Suprapubic skin (tissue), 3 donors: Measurements from ENCODE around the gene ARHGAP10.

Experiments
- POLR2AphosphoS5 ChIP-seq, 3 donors: sonication (generic); formaldehyde crosslinking; IDR thresholded peaks; one replicate each; pipeline ENCODE4 v1.6.1; 2017; ENCODE audit warnings: antibody characterized with exemption in 3 of 3
- TF ChIP-seq, protein P1 (sequence below), 2 donors: fragments of 200-600 bp in 1 of 2; fragments of 450-650 bp in 1 of 2; sonication (generic) in 1 of 2; IDR thresholded peaks; one replicate each; pipeline ENCODE4 v1.5.1; 2016 to 2019; ENCODE audit warnings: antibody characterized with exemption in 2 of 2, mild to moderate bottlenecking in 1 of 2, moderate library complexity in 1 of 2

- peak in 1 of 3 donors; percentile 16 for TF ChIP-seq POLR2AphosphoS5 (IDR thresholded peaks at IDR 0.05)
- TF ChIP-seq, protein P1, sequence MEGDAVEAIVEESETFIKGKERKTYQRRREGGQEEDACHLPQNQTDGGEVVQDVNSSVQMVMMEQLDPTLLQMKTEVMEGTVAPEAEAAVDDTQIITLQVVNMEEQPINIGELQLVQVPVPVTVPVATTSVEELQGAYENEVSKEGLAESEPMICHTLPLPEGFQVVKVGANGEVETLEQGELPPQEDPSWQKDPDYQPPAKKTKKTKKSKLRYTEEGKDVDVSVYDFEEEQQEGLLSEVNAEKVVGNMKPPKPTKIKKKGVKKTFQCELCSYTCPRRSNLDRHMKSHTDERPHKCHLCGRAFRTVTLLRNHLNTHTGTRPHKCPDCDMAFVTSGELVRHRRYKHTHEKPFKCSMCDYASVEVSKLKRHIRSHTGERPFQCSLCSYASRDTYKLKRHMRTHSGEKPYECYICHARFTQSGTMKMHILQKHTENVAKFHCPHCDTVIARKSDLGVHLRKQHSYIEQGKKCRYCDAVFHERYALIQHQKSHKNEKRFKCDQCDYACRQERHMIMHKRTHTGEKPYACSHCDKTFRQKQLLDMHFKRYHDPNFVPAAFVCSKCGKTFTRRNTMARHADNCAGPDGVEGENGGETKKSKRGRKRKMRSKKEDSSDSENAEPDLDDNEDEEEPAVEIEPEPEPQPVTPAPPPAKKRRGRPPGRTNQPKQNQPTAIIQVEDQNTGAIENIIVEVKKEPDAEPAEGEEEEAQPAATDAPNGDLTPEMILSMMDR (IDR thresholded peaks at IDR 0.05) = no peak
These were observed 96.5 kb downstream of the ARHGAP10 start for GRCh38 chr4:147828331-147828905.
